ENCODE data around the gene TEX14.

Gene TEX14

DNA sequence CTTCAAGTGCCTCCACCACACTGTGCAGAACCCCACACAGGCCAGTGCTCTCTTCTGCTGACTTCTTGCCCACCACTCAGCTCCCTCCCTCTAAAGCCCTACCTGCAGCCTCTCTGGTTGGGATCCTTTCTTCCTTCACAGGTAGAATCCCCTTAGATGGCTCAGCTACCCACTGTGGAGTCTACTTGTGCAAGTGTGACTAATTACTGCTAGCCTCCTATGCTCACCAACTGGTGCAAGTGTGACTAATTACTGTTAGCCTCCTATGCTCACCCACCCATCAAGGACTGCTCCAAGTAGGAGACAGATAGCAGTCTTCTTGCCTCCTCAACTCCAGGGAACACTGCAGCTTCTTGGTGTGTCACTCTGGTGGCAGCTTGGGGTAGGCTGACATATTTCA lies 43.6 kb downstream of the TEX14 start:
- no peak for DNase-seq

DNA sequence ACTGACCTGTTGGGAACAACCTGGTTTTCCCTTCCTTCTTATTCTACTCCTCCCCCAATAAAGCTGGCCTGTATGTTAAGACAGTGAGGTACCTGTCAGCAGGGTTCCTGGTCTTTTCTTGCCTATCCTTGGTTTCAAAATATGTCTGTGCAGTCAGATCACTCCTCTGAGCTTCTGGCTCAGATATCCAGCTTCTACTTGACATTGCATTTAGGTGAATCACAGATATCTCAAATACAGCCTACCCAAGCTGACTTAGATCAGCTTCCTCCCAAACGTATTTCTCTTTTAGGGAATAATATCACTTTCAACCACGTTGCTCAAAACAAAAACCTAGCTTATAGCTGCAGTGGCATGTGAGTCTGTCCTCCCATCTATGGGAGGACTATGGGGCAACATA lies 48.7 kb downstream of the TEX14 start:
- DNase-seq: no peak

DNA sequence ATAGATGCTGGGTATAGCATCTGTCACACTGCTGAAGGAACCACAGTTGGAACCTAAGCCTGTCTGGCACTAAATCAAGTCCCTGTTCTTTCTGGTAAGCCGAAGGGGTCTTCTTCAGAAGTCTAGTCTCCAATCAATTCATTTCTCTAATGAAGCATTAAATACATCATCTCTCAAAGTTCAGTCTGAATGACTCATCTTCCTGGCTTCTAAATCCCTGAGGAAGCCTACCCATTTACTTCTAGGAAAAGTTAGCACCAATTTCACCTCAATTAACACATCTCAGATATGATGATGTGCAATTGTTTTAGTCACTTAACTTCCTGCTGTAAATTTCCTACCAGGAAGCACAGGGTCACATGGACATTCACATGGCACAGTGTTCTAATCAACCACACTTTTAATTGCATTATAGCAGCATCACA lies 49.9 kb downstream of the TEX14 start:
- no peak for DNase-seq

GRCh38 chr17:58640202-58640601 lies 51.6 kb downstream of the TEX14 start:
- DNase-seq: no peak

GRCh38 chr17:58639681-58640080 lies 52.2 kb downstream of the TEX14 start:
- no peak for DNase-seq

- no peak for DNase-seq
Observed at GRCh38 chr17:58637011-58637570, 54.8 kb downstream of the TEX14 start.

- no peak for DNase-seq
Observed at GRCh38 chr17:58632324-58633314, 59.2 kb downstream of the TEX14 start.

DNA sequence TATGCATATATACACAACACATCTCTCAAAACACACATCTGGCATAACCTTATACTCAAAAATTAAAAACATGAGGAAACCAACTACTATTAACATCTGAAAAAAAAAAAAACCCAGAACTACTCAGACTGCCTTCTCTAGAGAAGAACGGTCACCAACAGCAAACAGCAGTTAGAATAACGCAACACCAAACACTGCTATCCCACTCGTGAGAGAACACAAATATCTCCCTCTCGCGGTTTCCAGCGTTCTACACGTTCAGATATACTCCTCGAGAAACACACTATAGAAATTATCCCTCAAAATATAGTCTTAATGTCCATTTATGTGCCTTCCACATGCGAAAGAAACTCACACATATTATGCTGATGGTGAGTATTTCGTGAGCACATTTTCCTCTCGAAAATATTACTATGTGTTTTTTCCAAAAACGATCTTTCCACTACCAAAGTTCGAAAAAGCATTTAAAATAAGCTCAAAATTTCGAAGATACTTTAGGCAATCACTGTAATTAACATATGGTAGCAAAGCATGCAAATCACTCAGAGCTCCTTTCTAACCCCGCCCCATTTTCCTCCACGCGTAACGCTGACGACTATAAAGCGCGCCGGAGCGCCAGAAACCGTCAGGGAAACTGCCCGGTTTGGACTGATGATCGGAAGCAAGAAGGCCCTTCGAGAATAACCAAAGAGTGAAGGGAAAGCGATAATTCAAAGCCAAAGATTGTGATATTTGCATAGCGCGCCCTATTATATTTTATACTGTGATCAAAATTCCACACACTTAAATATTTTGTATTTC lies 60.1 kb downstream of the TEX14 start:
- peak; percentile 95 for DNase-seq

- DNase-seq: peak; percentile 73
Observed at GRCh38 chr17:58630883-58631522, 60.8 kb downstream of the TEX14 start.

- DNase-seq: no peak
Observed at GRCh38 chr17:58626905-58627304, 64.9 kb downstream of the TEX14 start.

- DNase-seq: no peak
Observed at GRCh38 chr17:58624751-58625150, 67.1 kb downstream of the TEX14 start.

DNA sequence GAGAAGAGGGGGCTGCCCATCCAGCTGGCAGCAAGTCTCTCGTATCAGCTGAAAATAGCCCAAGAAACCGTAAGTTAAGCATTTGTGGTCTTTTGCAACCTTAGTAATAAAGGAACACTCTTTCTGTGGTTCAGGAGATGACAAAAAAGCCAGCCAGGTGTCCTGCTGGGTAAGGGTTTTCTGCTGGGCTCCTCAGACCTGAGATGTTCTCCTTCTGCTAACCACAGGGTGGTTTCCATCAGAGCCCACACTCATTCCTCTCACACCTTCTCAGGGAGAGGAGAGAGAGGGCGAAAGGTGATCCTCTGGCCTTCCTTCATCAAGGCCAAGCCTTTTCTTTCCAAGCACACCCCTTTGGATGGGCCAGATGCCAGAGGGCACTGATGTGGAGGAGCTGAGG lies 70.7 kb downstream of the TEX14 start:
- no peak for DNase-seq

GRCh38 chr17:58618336-58618735 lies 73.5 kb downstream of the TEX14 start:
- no peak for DNase-seq

DNA sequence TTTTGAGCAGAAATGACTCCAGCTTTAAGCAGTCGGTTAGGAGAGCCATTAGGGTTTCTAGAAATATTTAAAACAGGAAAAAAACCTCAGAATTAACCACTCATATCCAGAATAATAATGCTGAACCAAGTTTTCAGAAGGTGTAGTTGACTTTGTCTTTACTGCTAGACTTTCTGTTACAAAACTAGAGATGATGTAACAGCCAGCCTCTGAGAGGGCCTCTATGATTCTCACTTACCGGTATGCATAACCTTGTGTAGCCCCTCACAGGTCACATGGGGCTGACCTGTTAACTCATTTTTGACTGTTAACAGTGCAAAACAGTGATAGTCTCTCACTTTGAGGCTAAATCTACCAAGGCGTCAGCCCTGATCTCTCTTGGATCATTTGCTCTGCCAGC lies 74.3 kb downstream of the TEX14 start:
- no peak for DNase-seq

DNA sequence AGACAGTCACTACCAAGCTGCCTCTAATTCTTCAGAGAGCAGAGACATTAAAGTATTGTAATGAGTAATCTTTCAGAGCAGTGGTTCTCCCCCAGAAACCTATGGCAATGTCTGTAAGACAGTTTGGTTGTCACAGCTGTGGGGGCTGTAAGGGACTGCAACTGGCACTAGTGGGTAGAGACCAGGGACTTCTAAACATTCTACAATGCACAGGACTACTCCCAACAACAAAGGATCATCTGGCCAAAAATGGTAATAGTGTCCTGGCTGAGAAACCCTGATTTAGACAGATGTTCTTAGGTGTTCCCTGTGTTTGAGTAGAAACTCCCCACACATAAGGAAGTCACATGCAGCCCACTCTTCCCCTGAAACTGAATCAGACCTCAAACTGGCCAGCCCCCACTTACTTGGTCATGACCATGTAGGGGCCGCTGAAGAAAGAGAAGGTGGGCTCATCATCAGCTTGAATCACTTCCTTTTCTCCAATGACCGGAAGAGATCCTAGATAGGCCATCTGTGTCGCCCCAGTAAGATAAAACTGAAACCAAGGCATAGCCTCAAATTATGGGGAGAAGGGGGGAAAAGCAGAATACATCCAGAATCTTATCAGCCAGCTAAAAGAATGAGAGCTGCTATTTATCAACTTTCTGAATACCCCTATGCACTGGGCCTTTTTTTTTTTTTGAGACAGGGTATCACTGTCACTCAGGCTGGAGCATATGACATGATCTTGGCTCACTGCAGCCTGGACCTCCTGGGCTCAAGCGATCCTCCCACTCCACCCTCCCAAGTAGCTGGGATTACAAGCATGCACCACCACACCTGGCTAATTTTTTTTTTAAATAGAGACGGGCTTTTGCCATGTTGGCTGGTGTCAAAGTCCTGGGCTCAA lies 75.8 kb downstream of the TEX14 start:
- no peak for DNase-seq

GRCh38 chr17:58614859-58615459 lies 76.9 kb downstream of the TEX14 start:
- no peak for DNase-seq

GRCh38 chr17:58611331-58611730 lies 80.5 kb downstream of the TEX14 start:
- DNase-seq: no peak

DNA sequence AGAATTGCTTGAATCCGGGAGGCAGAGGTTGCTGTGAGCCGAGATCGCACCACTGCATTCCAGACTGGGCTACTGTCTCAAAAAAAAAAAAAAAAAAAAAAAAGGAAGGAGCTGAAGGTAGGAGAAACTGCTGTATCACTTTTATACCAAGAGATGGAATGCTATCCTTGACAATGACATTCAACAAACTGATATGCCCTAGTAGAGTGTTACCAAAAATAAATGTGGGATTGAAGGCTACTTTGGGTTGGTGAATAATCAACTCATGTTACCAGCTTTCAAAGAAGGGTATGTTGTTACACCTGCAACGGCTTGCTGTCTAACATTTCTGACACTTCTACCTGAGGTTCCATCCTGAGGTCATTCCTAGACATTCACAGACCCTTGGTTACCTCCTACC lies 84.9 kb downstream of the TEX14 start:
- no peak for DNase-seq

- DNase-seq: no peak
Observed at GRCh38 chr17:58605986-58606385, 85.9 kb downstream of the TEX14 start.

DNA sequence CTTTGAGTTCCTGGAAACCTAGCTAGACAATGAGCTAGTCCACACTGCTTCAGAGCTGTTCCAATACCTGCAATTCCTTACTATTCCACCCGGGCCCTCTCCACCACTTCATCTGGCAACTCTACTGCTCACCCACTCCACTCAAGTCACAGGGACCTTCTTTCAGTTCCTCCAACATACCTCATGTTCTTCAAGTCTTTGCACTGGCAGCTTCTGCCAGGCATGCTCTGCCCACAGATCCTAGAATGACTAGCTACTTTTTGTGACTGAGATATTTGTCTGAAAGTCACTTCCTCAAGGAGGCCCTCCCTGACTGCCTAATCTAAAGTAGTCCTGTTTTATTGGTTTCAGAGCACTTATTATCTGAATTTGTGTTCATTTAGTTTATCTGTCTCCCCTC lies 86.4 kb downstream of the TEX14 start:
- no peak for DNase-seq

DNA sequence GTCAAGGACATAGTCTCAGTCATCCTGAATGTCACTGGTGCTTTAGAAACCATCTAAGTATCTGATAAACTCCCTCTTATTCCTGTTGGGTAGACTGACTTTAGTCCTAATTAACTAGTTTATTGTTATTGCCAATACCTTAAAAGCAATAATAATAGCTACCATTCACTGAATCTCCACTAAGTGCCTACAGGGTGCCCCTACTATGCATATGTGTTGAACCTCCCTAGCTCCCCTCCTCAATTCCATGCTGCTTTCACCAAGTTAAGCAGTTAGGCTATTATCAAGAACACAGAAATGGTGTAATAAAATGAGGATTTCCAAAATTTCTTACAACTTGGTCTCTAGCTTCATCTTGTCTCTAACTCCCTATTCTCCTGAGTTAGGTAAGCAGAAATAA lies 89.9 kb downstream of the TEX14 start:
- DNase-seq: no peak

DNA sequence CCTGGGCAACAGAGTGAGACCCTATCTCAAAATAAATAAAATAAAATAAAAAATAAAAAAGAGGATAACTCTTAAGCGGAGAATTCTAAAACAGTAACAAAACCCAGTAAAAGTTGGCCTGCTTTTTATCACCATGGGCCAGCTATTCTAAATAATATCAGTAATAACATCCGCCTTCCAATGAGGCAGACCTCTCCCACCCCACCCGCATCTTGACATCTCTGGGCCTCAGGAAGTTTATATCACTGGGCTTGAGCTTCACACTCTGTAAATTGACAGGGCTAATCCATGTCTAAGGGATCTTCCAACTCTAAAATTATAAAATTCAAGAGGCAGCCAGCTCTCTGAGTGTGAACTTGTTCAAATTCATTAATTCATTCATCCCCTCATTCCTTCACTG lies 94.5 kb downstream of the TEX14 start:
- no peak for DNase-seq

Measured in stimulated activated CD4-positive, alpha-beta T cell treated with anti-CD3 and anti-CD28 coated beads, Interleukin-4, amount 100 ng/mL, for 24 hours (primary cell).